Ovary (tissue), 3 donors: ENCODE data around the gene NCDN.

Experiments
- EP300 ChIP-seq: sonication (generic); formaldehyde crosslinking; IDR thresholded peaks from one replicate; pipeline ENCODE4 v1.6.1; 2017; ENCODE audit warnings: antibody characterized with exemption
- POLR2A ChIP-seq: fragments of 450-650 bp; IDR thresholded peaks from one replicate; pipeline ENCODE4 v1.6.1; 2017; ENCODE audit warnings: antibody characterized with exemption, mild to moderate bottlenecking, moderate library complexity
- TF ChIP-seq, protein P1 (sequence below), 3 donors: fragments of 450-650 bp in 2 of 3; fragments of 200-600 bp in 1 of 3; IDR thresholded peaks; one replicate each; pipeline versions ENCODE4 v1.5.1 to v1.8.0; 2016 to 2022; ENCODE audit warnings: antibody characterized with exemption in 3 of 3, mild to moderate bottlenecking in 1 of 3
- donor health status: DM: no; HTN: no; CAD: no.

DNA sequence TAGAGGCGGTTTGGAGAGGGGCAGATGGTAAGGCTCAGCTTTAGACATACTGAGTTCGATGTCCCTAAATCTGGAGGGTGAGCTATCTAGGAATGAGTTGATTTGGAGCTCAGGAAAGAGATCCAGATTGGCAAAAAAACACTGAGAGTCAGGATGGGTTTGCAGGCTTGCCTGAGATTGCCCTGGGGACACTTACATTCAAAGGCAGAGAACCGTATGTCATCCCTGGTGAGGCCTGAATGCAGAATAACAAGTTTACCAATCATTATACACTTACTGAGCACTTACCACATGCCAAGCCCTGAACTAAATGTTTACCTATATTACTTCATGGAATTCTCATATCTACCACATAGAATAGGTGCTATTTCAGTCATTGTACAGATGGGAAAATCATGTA is 43.0 kb downstream of the NCDN start:
- TF ChIP-seq, protein P1, sequence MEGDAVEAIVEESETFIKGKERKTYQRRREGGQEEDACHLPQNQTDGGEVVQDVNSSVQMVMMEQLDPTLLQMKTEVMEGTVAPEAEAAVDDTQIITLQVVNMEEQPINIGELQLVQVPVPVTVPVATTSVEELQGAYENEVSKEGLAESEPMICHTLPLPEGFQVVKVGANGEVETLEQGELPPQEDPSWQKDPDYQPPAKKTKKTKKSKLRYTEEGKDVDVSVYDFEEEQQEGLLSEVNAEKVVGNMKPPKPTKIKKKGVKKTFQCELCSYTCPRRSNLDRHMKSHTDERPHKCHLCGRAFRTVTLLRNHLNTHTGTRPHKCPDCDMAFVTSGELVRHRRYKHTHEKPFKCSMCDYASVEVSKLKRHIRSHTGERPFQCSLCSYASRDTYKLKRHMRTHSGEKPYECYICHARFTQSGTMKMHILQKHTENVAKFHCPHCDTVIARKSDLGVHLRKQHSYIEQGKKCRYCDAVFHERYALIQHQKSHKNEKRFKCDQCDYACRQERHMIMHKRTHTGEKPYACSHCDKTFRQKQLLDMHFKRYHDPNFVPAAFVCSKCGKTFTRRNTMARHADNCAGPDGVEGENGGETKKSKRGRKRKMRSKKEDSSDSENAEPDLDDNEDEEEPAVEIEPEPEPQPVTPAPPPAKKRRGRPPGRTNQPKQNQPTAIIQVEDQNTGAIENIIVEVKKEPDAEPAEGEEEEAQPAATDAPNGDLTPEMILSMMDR (IDR thresholded peaks at IDR 0.05): no peak
- TF ChIP-seq POLR2A (no peak), EP300 (no peak)
